GM13976 (cell line): Measurements from ENCODE around the gene GPATCH2.

Experiments
- DNase-seq: peaks from one replicate; pipeline ENCODE4 v3.0.0; 2012; ENCODE audit warnings: low spot score
- in situ Hi-C: fragments of 300-500 bp; cut with MboI; formaldehyde crosslinking; loops from one replicate; pipeline ENCODE4 v1.12.0; 2022; ENCODE audit warnings: low sequenced_read_pairs, mixed read lengths, inconsistent platforms; ENCODE audit not compliant: unreplicated experiment
- TF ChIP-seq, protein P1 (sequence below): IDR thresholded peaks from 2 replicates; pipeline ENCODE4 v1.5.1; 2012; ENCODE audit warnings: borderline replicate concordance, mild to moderate bottlenecking; ENCODE audit not compliant: insufficient read depth; ENCODE audit errors: extremely low read depth, missing control alignments, control extremely low read depth

Gene GPATCH2

DNA sequence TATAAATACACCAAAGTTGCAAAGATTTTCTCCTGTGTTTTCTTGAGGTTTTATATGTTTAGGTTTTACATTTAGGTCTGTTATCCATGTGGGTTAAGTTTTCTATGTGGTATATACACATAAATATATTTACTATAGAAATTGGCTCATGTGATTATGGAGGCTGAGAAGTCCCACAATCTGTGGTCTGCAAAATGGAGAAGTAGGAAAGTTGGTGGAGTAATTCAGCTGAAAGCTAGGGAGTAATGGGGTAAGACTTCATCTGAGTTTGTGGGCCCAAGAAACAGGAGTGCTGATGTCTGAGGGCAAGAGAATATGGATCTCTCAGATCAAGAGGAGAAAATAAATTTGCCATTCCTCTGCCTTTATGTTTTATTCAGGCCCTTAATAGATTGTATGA is 146.0 kb downstream of the GPATCH2 start:
- TF ChIP-seq, protein P1, sequence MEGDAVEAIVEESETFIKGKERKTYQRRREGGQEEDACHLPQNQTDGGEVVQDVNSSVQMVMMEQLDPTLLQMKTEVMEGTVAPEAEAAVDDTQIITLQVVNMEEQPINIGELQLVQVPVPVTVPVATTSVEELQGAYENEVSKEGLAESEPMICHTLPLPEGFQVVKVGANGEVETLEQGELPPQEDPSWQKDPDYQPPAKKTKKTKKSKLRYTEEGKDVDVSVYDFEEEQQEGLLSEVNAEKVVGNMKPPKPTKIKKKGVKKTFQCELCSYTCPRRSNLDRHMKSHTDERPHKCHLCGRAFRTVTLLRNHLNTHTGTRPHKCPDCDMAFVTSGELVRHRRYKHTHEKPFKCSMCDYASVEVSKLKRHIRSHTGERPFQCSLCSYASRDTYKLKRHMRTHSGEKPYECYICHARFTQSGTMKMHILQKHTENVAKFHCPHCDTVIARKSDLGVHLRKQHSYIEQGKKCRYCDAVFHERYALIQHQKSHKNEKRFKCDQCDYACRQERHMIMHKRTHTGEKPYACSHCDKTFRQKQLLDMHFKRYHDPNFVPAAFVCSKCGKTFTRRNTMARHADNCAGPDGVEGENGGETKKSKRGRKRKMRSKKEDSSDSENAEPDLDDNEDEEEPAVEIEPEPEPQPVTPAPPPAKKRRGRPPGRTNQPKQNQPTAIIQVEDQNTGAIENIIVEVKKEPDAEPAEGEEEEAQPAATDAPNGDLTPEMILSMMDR: no peak
- DNase-seq: no peak
- in situ Hi-C loops: no loop called here

DNA sequence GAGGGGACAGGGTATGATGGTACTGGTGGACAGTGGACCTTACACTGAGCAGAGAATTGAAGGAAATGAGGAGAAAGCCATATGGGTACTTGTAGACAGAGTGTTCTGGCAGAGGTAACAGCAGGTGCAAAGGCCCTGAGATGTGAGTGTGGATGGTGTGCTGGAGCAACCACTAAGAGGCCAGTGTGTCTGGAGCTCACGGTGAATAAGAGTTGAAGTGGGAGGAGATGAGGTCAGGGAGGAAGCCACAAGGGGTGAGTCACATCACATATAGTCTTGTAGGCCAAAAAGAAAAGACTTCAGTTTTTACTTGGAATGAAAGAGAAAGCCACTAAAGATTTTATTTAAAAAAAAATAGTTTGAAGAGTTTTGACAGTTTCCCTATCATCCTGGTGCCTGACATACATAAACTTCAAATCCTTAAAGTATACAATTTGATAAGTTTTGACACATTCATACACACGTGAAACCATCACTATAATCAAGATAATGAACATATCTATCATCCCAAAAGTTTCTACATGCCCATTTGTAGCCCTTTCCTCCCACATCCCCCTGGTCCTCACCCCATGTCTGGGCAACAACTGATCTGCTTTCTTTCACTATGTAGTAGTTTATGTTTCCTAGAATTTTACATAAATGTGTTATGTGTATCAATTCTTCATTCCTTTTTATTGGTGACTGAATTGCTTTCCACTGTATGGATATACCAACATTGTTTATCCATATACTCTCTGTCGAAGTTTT is 148.4 kb downstream of the GPATCH2 start:
- DNase-seq: peak; percentile 43
- in situ Hi-C loops: no loop called here
- TF ChIP-seq, protein P1: no peak

DNA sequence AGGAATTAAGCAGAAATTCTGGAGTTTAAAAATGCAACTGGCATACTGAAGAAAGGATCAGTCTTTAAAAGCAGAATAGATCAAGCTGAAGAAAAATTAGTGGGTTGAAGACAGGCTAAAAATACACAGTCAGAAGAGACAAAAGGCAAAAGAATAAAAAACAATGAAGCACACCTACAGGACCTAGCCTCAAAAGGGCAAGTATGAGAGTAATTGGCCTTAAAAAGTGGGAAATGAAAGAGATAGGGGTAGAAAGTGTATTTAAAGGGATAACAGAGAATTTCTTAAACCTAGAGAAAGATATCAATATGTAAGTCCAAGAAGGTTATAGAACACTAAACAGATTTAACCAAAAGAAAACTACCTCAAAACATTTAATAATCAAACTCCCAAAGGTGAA is 152.4 kb downstream of the GPATCH2 start:
- no peak for DNase-seq
- in situ Hi-C loops: no loop called here

DNA sequence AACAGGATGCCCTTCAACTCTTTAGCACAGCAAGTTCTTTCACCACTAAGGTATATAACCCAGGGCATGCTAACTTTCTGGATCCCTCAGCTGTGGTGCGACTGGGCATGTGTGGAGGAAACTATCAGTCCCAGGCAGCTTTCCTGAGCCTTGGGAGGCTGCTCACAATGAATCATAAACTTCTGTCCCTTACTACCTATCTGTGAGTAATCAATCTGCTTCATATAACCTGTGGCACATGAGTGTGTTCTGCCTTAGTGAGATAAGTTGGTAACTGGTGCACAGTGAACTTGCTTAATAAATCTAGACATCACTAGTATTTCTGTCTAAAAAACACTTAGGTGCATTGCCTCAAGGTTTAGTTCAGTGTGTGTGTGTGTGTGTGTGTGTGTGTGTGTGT is 158.0 kb downstream of the GPATCH2 start:
- TF ChIP-seq, protein P1: no peak
- in situ Hi-C loops: no loop called here
- no peak for DNase-seq

More for the DNA sequence above, 152.4 kb downstream of the GPATCH2 start:
- TF ChIP-seq, protein P1: no peak

DNA sequence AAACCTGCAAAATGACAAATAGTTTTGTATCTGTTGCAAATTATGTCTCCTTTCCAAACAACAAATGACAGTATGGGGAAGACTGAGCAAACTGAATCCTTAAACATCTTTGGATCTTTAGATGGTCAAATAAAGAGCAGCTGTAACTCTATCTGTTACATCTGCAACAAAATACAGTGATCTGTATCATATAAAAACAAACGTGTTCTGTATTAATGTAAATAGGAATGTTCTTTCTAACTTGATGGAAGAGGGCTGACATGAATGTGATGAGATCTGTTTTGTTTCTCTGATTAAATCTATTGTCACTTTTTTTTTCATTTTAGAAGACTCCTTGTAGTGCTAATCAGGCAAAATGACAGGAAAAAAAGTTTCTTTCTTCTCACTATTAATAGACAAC is 159.5 kb downstream of the GPATCH2 start:
- DNase-seq: no peak
- TF ChIP-seq, protein P1: no peak
- in situ Hi-C loops: no loop called here

DNA sequence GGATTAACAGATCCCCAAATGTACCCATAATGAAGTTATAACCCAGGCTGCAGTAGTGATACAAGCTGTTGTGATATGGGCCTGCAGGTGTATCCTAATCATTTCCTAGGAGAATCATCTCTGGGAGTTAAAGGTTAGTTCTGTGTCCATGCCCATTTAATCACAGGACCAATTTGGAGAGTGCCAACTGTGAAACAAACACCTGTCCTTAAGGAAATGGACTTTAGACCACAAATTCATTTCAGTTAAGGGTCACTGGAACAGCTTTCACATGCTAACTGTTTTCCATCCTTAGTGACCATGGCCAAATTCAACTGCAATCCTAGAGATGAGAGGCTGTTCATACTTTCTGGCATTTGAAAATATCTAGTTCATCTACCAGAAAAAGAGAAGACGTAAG is 160.9 kb downstream of the GPATCH2 start:
- no peak for DNase-seq
- in situ Hi-C loops: no loop called here
- TF ChIP-seq, protein P1: no peak
